Suppressor macrophage treated with lipopolysaccharide for 4 hours (primary cell): ENCODE measurements around the gene GATD1.

Experiments
- DNase-seq: peaks from one replicate; pipeline ENCODE4 v3.0.0-alpha.2; 2020

GATD1 gene

GRCh38 chr11:724778-725386, 52.4 kb downstream of the GATD1 start:
- no peak for DNase-seq

GRCh38 chr11:724049-724777, 53.1 kb downstream of the GATD1 start:
- no peak for DNase-seq

- DNase-seq, result peak; percentile 66
Observed at GRCh38 chr11:723120-723883, 54.0 kb downstream of the GATD1 start.

GRCh38 chr11:722346-722811, 54.9 kb downstream of the GATD1 start:
- DNase-seq, result no peak

- DNase-seq, result peak; percentile 47
Observed at GRCh38 chr11:721741-722345, 55.4 kb downstream of the GATD1 start.

- DNase-seq, result no peak
Observed at GRCh38 chr11:721247-721740, 56.0 kb downstream of the GATD1 start.

- no peak for DNase-seq
Observed at GRCh38 chr11:720642-721246, 56.5 kb downstream of the GATD1 start.

- DNase-seq, result no peak
Observed at GRCh38 chr11:720017-720641, 57.2 kb downstream of the GATD1 start.

GRCh38 chr11:719214-720016, 57.9 kb downstream of the GATD1 start:
- no peak for DNase-seq
